ENCODE data around the gene TECTA.

DNA sequence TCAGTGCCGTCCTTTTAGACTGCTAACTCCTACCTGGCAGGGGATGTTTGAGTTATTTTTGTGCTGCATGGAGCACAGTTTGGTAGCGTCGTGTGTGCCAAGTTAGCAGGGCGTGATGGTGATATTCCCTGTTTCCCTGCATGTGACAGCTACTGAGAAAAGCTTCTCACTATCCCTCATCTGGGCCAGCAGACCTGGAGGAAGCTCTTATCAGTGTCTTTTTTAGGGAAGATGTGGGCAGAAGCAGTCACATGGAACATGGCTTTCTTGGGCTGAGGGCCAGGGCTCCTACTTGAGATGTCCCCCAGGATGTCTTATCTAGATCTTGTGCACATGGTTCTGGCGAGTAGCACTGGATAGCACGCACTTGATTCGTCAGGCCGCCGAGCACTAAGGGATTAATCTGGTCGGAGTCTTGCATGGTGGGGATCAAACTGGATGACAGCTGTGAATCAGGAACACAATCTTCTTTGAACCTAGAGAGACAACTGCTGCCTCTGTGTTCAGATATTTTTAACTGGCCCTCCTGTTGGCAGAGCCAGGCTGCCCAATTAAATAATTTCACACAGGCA lies 33.8 kb downstream of the TECTA start:
- TF ChIP-seq, protein P1, sequence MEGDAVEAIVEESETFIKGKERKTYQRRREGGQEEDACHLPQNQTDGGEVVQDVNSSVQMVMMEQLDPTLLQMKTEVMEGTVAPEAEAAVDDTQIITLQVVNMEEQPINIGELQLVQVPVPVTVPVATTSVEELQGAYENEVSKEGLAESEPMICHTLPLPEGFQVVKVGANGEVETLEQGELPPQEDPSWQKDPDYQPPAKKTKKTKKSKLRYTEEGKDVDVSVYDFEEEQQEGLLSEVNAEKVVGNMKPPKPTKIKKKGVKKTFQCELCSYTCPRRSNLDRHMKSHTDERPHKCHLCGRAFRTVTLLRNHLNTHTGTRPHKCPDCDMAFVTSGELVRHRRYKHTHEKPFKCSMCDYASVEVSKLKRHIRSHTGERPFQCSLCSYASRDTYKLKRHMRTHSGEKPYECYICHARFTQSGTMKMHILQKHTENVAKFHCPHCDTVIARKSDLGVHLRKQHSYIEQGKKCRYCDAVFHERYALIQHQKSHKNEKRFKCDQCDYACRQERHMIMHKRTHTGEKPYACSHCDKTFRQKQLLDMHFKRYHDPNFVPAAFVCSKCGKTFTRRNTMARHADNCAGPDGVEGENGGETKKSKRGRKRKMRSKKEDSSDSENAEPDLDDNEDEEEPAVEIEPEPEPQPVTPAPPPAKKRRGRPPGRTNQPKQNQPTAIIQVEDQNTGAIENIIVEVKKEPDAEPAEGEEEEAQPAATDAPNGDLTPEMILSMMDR (IDR thresholded peaks at IDR 0.05), result no peak
- no peak for TF ChIP-seq POLR2AphosphoS5 (IDR thresholded peaks at IDR 0.05; ENCODE audit: low read depth, low read length)
- TF ChIP-seq SIN3A (IDR thresholded peaks at IDR 0.05; ENCODE audit: borderline replicate concordance, insufficient read depth, low read depth, low read length), result no peak
